Neural cell (in vitro differentiated cells): Measurements from ENCODE around the gene CASP9. TPM values are rescaled to one million over a fixed set of nuclear protein-coding genes. Genes with fewer than 3 reads are reported as not detected.
"Not testable (repeated sequence)": the region's sequence is repeated elsewhere in the genome, so short reads cannot be mapped to it uniquely, and the experiment has no call there.

ENCODE experiments used
- H2AFZ ChIP-seq: fragments of 200-600, 300-800 bp; sonication (generic), shearing (Covaris generic); 2 replicates; pipeline ENCODE4 v1.6.0; 2014; ENCODE audit warnings: low read depth, mild to moderate bottlenecking, antibody characterized with exemption, low read length, moderate library complexity
- H3F3A ChIP-seq: fragments of 200-600 bp; shearing (Covaris generic); 2 replicates; pipeline ENCODE4 v1.6.1; 2016; ENCODE audit warnings: mild to moderate bottlenecking, moderate library complexity, mixed read lengths, antibody characterized with exemption, low read length; ENCODE audit not compliant: insufficient read depth, poor library complexity, severe bottlenecking
- H3K27ac ChIP-seq: fragments of 200-600, 300-800 bp; sonication (generic), shearing (Covaris generic); 2 replicates; pipeline ENCODE4 v1.5.1; 2014; ENCODE audit warnings: mild to moderate bottlenecking, low read length, moderate library complexity
- H3K27me3 ChIP-seq: fragments of 300-800, 200-600 bp; sonication (generic), shearing (Covaris generic); 2 replicates; pipeline ENCODE4 v1.6.0; 2014; ENCODE audit warnings: mild to moderate bottlenecking, low read depth, low read length, moderate library complexity; ENCODE audit not compliant: insufficient read depth
- H3K36me3 ChIP-seq: fragments of 300-800, 200-600 bp; sonication (generic), shearing (Covaris generic); 2 replicates; pipeline ENCODE4 v1.5.1; 2014; ENCODE audit warnings: mild to moderate bottlenecking, antibody characterized with exemption, low read length, moderate library complexity; ENCODE audit not compliant: insufficient read depth
- H3K4me2 ChIP-seq: fragments of 300-800, 200-600 bp; sonication (generic), shearing (Covaris generic); 2 replicates; pipeline ENCODE4 v1.6.0; 2014; ENCODE audit warnings: mild to moderate bottlenecking, low read length
- H3K4me3 ChIP-seq: fragments of 300-800, 200-600 bp; sonication (generic), shearing (Covaris generic); 2 replicates; pipeline ENCODE4 v1.5.1; 2014; ENCODE audit warnings: mild to moderate bottlenecking, low read length, moderate library complexity
- H3K79me2 ChIP-seq: fragments of 200-600 bp; shearing (Covaris generic); replicated peaks from 2 replicates; pipeline ENCODE4 v1.6.0; 2014; ENCODE audit warnings: mild to moderate bottlenecking, low read length, moderate library complexity; ENCODE audit not compliant: insufficient read depth
- H3K9ac ChIP-seq: fragments of 300-800, 200-600 bp; sonication (generic), shearing (Covaris generic); 2 replicates; pipeline ENCODE4 v1.6.1; 2016; ENCODE audit warnings: mild to moderate bottlenecking, low read length, mixed read lengths
- H3K9me2 ChIP-seq: fragments of 200-600 bp; shearing (Covaris generic); 2 replicates; pipeline ENCODE4 v1.6.1; 2016; ENCODE audit warnings: mild to moderate bottlenecking, low read length, mixed read lengths; ENCODE audit not compliant: insufficient read depth
- H3K9me3 ChIP-seq: fragments of 200-600, 300-800 bp; sonication (generic), shearing (Covaris generic); 2 replicates; pipeline ENCODE4 v1.6.1; 2016; ENCODE audit warnings: mild to moderate bottlenecking, mixed run types, low read length, moderate library complexity, mixed read lengths
- H4K20me1 ChIP-seq: fragments of 200-600 bp; shearing (Covaris generic); 2 replicates; pipeline ENCODE4 v1.6.1; 2016; ENCODE audit warnings: mild to moderate bottlenecking, mixed run types; ENCODE audit not compliant: insufficient read depth
- CTCF ChIP-seq: fragments of 450-650 bp; IDR thresholded peaks from 2 replicates; pipeline ENCODE4 v1.5.1; 2014; ENCODE audit warnings: antibody characterized with exemption, mild to moderate bottlenecking, moderate library complexity; ENCODE audit not compliant: poor library complexity, severe bottlenecking
- EP300 ChIP-seq: fragments of 450-650 bp; conservative IDR thresholded peaks from 2 replicates; pipeline ENCODE4 v1.6.1; 2014; ENCODE audit warnings: antibody characterized with exemption, mild to moderate bottlenecking, moderate library complexity; ENCODE audit not compliant: poor library complexity, severe bottlenecking
- EZH2 ChIP-seq: fragments of 200-600, 300-800 bp; shearing (Covaris generic), sonication (generic); IDR thresholded peaks from 2 replicates; pipeline ENCODE4 v1.6.1; 2014; ENCODE audit warnings: antibody characterized with exemption, low read length, borderline replicate concordance, mild to moderate bottlenecking; ENCODE audit not compliant: insufficient read depth, poor library complexity, severe bottlenecking
- MXI1 ChIP-seq: fragments of 450-650 bp; conservative IDR thresholded peaks from 2 replicates; pipeline ENCODE4 v1.6.1; 2014; ENCODE audit warnings: antibody characterized with exemption, mild to moderate bottlenecking; ENCODE audit not compliant: poor library complexity, severe bottlenecking
- POLR2AphosphoS5 ChIP-seq: IDR thresholded peaks from 2 replicates; pipeline ENCODE4 v1.6.1; 2012
- RAD21 ChIP-seq: fragments of 450-650 bp; conservative IDR thresholded peaks from 2 replicates; pipeline ENCODE4 v1.6.1; 2014; ENCODE audit warnings: antibody characterized with exemption, mild to moderate bottlenecking, moderate library complexity
- REST ChIP-seq: IDR thresholded peaks from 2 replicates; pipeline ENCODE4 v1.6.1; 2012; ENCODE audit warnings: borderline replicate concordance
- SMC3 ChIP-seq: fragments of 450-650 bp; conservative IDR thresholded peaks from 2 replicates; pipeline ENCODE4 v1.6.1; 2014; ENCODE audit warnings: antibody characterized with exemption, mild to moderate bottlenecking, moderate library complexity; ENCODE audit not compliant: poor library complexity
- TAF1 ChIP-seq: IDR thresholded peaks from 2 replicates; pipeline ENCODE4 v1.6.1; 2012; ENCODE audit warnings: low read depth
- polyA plus RNA-seq: library from polyadenylated mRNA; depleted of rRNA; stranded (reverse); fragments of >200 nt; gene quantifications from 2 replicates; pipeline ENCODE4 v1.2.3, GENCODE V29; 2014

The CASP9 gene
- polyA plus RNA-seq, 1 donor from 2014 or later = 13.7 TPM

- Histone ChIP-seq H3K27me3 (no peaks in the 10 kb centered on the region), H4K20me1 (no peaks in the 10 kb centered on the region), H3K9me2 (no peaks in the 10 kb centered on the region), H3K36me3 (no peaks in the 10 kb centered on the region), H3K79me2 (no peaks in the 10 kb centered on the region), H3K4me3 (no peak overlapping the region), H3K4me2 (no peak overlapping the region), H2AFZ (no peak overlapping the region), H3K9ac (no peak overlapping the region), H3K27ac (no peak overlapping the region), H3K9me3 (no peaks in the 10 kb centered on the region), H3F3A (no peaks in the 10 kb centered on the region)
- TF ChIP-seq MXI1 = no peak
- TF ChIP-seq POLR2AphosphoS5 = no peak
- no peak for TF ChIP-seq EZH2
- no peak for TF ChIP-seq TAF1
- no peak for TF ChIP-seq REST
- no peak for TF ChIP-seq EP300
- no peak for TF ChIP-seq RAD21
- TF ChIP-seq CTCF = no peak
- TF ChIP-seq SMC3 = no peak
These were observed 30.1 kb downstream of the CASP9 start for GRCh38 chr1:15493869-15494390.

GRCh38 chr1:15492596-15492995, 31.4 kb downstream of the CASP9 start:
- Histone ChIP-seq H3K27ac (no peak overlapping the region), H4K20me1 (no peaks in the 10 kb centered on the region)
- TF ChIP-seq MXI1 (no peak), TAF1 (no peak), SMC3 (no peak), CTCF (no peak), REST (no peak), RAD21 (no peak), POLR2AphosphoS5 (no peak), EP300 (no peak), EZH2 (no peak)

GRCh38 chr1:15491010-15491409, 33.0 kb downstream of the CASP9 start:
- not testable (repeated sequence) for H3K27ac ChIP-seq

More at GRCh38 chr1:15492596-15492995, 31.4 kb downstream of the CASP9 start:
- no peaks in the 10 kb centered on the region for H3K36me3 ChIP-seq
- H3K79me2 ChIP-seq = no peaks in the 10 kb centered on the region
- H3K27me3 ChIP-seq = no peaks in the 10 kb centered on the region
- H3K4me2 ChIP-seq = no peak overlapping the region
- no peaks in the 10 kb centered on the region for H3K9me3 ChIP-seq
- no peak overlapping the region for H3K4me3 ChIP-seq
- H3F3A ChIP-seq = no peaks in the 10 kb centered on the region
- no peak overlapping the region for H2AFZ ChIP-seq
- H3K9ac ChIP-seq = no peak overlapping the region
- no peaks in the 10 kb centered on the region for H3K9me2 ChIP-seq

More at GRCh38 chr1:15491010-15491409, 33.0 kb downstream of the CASP9 start:
- not testable (repeated sequence) for H3K79me2 ChIP-seq, H3K9me2 ChIP-seq, H3K36me3 ChIP-seq, H3K27me3 ChIP-seq, H3F3A ChIP-seq, H3K9me3 ChIP-seq, H4K20me1 ChIP-seq, H3K9ac ChIP-seq, H3K4me3 ChIP-seq, H2AFZ ChIP-seq, H3K4me2 ChIP-seq
